ENCODE measurements around the gene MAML3. TPM values are rescaled to one million over a fixed set of nuclear protein-coding genes. Genes with fewer than 3 reads are reported as not detected.
A peak's percentile ranks its signal among the peaks of the same experiment; 100 is the strongest.

The MAML3 gene
- total and polyA plus RNA-seq, 2 of the 13 experiments (the other 11 are each of a cell fraction or from before 2014, with no cell fraction given): 0.05 to 0.13 TPM

- TF ChIP-seq ZNF639 (CRISPR knock-in tag; conservative IDR thresholded peaks at IDR 0.05) (0 out of 2 replicates have a peak, but pooled peaks have one; percentile 26), SPEN (CRISPR knock-in tag; IDR thresholded peaks at IDR 0.05; ENCODE audit: low read depth) (no peak; the same call in 1 of the 2 replicates), IKZF5 (CRISPR knock-in tag; IDR thresholded peaks at IDR 0.05) (peak; percentile 48; the same call in 1 of the 2 replicates), ZBTB4 (CRISPR knock-in tag; IDR thresholded peaks at IDR 0.05; ENCODE audit: borderline replicate concordance) (peak; percentile 67; the same call in 1 of the 2 replicates), ZNF710 (CRISPR knock-in tag; IDR thresholded peaks at IDR 0.05; ENCODE audit: borderline replicate concordance) (0 out of 2 replicates have a peak, but pooled peaks have one; percentile 19), ZNF34 (CRISPR knock-in tag; IDR thresholded peaks at IDR 0.05; ENCODE audit: borderline replicate concordance) (0 out of 2 replicates have a peak, but pooled peaks have one; percentile 57), CSRNP1 (CRISPR knock-in tag; IDR thresholded peaks at IDR 0.05) (no peak), PATZ1 (CRISPR knock-in tag; IDR thresholded peaks at IDR 0.05) (peak; percentile 75), RBAK (CRISPR knock-in tag; IDR thresholded peaks at IDR 0.05) (no peak), ZNF761 (CRISPR knock-in tag; conservative IDR thresholded peaks at IDR 0.05) (peak; percentile 76; the same call in 1 of the 2 replicates), ZBTB33 (CRISPR knock-in tag; IDR thresholded peaks at IDR 0.05) (peak; percentile 95)
These were observed 319.7 kb downstream of the MAML3 start (continued) for GRCh38 chr4:139834226-139834662.

Data from HepG2 (cell line).